Esophagus muscularis mucosa (tissue), 4 donors: ENCODE data around the gene FGF14.

Source experiments
- CTCF ChIP-seq, 3 experiments: fragments of 200-600 bp in 2 of 3; fragments of 450-650 bp in 1 of 3; sonication (generic) in 2 of 3; IDR thresholded peaks; one replicate each; pipeline ENCODE4 v1.5.1; 2017 to 2019; ENCODE audit warnings: antibody characterized with exemption in 3 of 3, mild to moderate bottlenecking in 2 of 3, moderate library complexity in 1 of 3
- EP300 ChIP-seq: sonication (generic); formaldehyde crosslinking; IDR thresholded peaks from one replicate; pipeline ENCODE4 v1.6.1; 2017; ENCODE audit warnings: antibody characterized with exemption
- POLR2A ChIP-seq: fragments of 450-650 bp; IDR thresholded peaks from one replicate; pipeline ENCODE4 v1.6.1; 2017; ENCODE audit warnings: antibody characterized with exemption, moderate library complexity, mild to moderate bottlenecking, low read depth
- POLR2AphosphoS5 ChIP-seq, 2 donors: sonication (generic); formaldehyde crosslinking; IDR thresholded peaks; one replicate each; pipeline ENCODE4 v1.6.1; 2017; ENCODE audit warnings: antibody characterized with exemption in 2 of 2

- TF ChIP-seq CTCF (IDR thresholded peaks at IDR 0.05) (no peak), EP300 (no peak), POLR2A (no peak), POLR2AphosphoS5 (IDR thresholded peaks at IDR 0.05) (no peak)
Observed at GRCh38 chr13:102139626-102140025, 262.2 kb downstream of the FGF14 start.
